Left lung (tissue), 10 donors: ENCODE measurements around the gene GPR142. TPM values are rescaled to one million over a fixed set of nuclear protein-coding genes. Genes with fewer than 3 reads are reported as not detected.

Experiments used
- ATAC-seq: fragments of 200-7000 bp; cut with Tn5 transposase; one replicate; pipeline ENCODE4 v1.9.1; 2020; ENCODE audit warnings: moderate library complexity
- DNase-seq, 4 donors: peaks; one replicate each; pipeline ENCODE4 v3.0.0-alpha.2; 2013 to 2020
- H3K27ac ChIP-seq, 2 donors: fragments of 200-600 bp; sonication (generic) in 1 of 2; one replicate each; pipeline versions ENCODE4 v1.5.0 to v1.8.0; 2020 to 2021
- H3K27me3 ChIP-seq, 2 donors: fragments of 200-600 bp; sonication (generic) in 1 of 2; one replicate each; pipeline versions ENCODE4 v1.5.0 to v1.8.0; 2020 to 2021
- H3K36me3 ChIP-seq, 2 donors: fragments of 200-600 bp; sonication (generic) in 1 of 2; one replicate each; pipeline versions ENCODE4 v1.5.0 to v1.8.0; 2020 to 2021
- H3K4me1 ChIP-seq, 2 donors: fragments of 200-600 bp; one replicate each; pipeline ENCODE4 v1.8.0; 2021
- H3K4me3 ChIP-seq, 2 donors: fragments of 200-600 bp; sonication (generic) in 1 of 2; one replicate each; pipeline versions ENCODE4 v1.5.0 to v1.8.0; 2020 to 2021; ENCODE audit warnings: mild to moderate bottlenecking in 1 of 2
- H3K9me3 ChIP-seq, 2 donors: fragments of 200-600 bp; sonication (generic) in 1 of 2; one replicate each; pipeline versions ENCODE4 v1.5.0 to v1.8.0; 2020 to 2021
- CTCF ChIP-seq, 2 donors: fragments of 200-600 bp; sonication (generic) in 1 of 2; IDR thresholded peaks; one replicate each; pipeline versions ENCODE4 v1.5.0 to v1.8.0; 2021; ENCODE audit warnings: antibody characterized with exemption in 2 of 2
- intact Hi-C, 2 donors: fragments of 100-400 bp; cut with DNase I; formaldehyde crosslinking; loops; one replicate each; pipeline versions ENCODE4 v1.11.2 to v1.14.2; 2022
- polyA plus RNA-seq, 6 donors: library from polyadenylated mRNA; unstranded; fragments of 120-200 nt; gene quantifications; one replicate each; pipeline ENCODE4 v1.2.1, GENCODE V29; 2013; ENCODE audit not compliant: insufficient read length in 6 of 6
- total RNA-seq, 2 donors: library from RNA; stranded (reverse); fragmentation: NEBNext Ultra II Directional; extraction: Animal tissue kit (Norgen Biotek cat#: 25700); gene quantifications; one replicate each; pipeline ENCODE4 v1.2.1, GENCODE V29; 2021
- donor health status: DM: no; HTN: yes; CAD: no.
- donor health status: DM: no; HTN: no; CAD: no.

The GPR142 gene
- total and polyA plus RNA-seq, 8 donors = 0.08 TPM; not detected in 6

GRCh38 chr17:74351552-74352210, 15.6 kb upstream of the GPR142 start:
- Histone ChIP-seq H3K27me3 (peaks cover 42 to 89% of the 10 kb centered on the region in 2 donors), H3K36me3 (no peaks in the 10 kb centered on the region), H3K4me1 (peaks cover 0 to 2% of the 10 kb centered on the region in 2 donors), H3K4me3 (no peak overlapping the region), H3K9me3 (no peaks in the 10 kb centered on the region), H3K27ac (no peak overlapping the region)
- TF ChIP-seq CTCF (IDR thresholded peaks at IDR 0.05) = no peak
- intact Hi-C loops = loop anchor here in 1 of 2 donors (10.0 kb wide), 2 partner anchors 47 to 147 kb away; partner anchors contain the start of gene RPL38
- no peak for DNase-seq
- no peak for ATAC-seq

- ATAC-seq = no peak
- Histone ChIP-seq H3K9me3 (no peaks in the 10 kb centered on the region), H3K4me3 (no peak overlapping the region), H3K27me3 (peaks cover 61 to 100% of the 10 kb centered on the region in 2 donors), H3K27ac (no peak overlapping the region), H3K36me3 (no peaks in the 10 kb centered on the region), H3K4me1 (peaks cover 0 to 9% of the 10 kb centered on the region in 2 donors)
- no peak for DNase-seq
- TF ChIP-seq CTCF (IDR thresholded peaks at IDR 0.05) = no peak
- intact Hi-C loops = loop anchor here in 1 of 2 donors (10.0 kb wide), 2 partner anchors 49 to 149 kb away; partner anchors contain the start of gene RPL38
Observed at GRCh38 chr17:74353446-74354060, 13.8 kb upstream of the GPR142 start.

GRCh38 chr17:74354123-74354522, 13.2 kb upstream of the GPR142 start:
- DNase-seq = no peak
- Histone ChIP-seq H3K4me3 (no peak overlapping the region), H3K27ac (no peak overlapping the region), H3K9me3 (no peaks in the 10 kb centered on the region), H3K27me3 (peaks cover 67 to 100% of the 10 kb centered on the region in 2 donors), H3K4me1 (peaks cover 0 to 9% of the 10 kb centered on the region in 2 donors), H3K36me3 (no peaks in the 10 kb centered on the region)
- TF ChIP-seq CTCF (IDR thresholded peaks at IDR 0.05) = peak; percentile 24 to 32
- intact Hi-C loops = loop anchor here in 1 of 2 donors (10.0 kb wide), 2 partner anchors 49 to 149 kb away; partner anchors contain the start of gene RPL38
- peak; percentile 71 for ATAC-seq

GRCh38 chr17:74354561-74354960, 12.7 kb upstream of the GPR142 start:
- intact Hi-C loops = loop anchor here in 1 of 2 donors (10.0 kb wide), 2 partner anchors 50 to 150 kb away; partner anchors contain the start of gene RPL38
- Histone ChIP-seq H3K27me3 (peaks cover 69 to 100% of the 10 kb centered on the region in 2 donors), H3K4me3 (no peak overlapping the region), H3K9me3 (no peaks in the 10 kb centered on the region), H3K4me1 (peaks cover 0 to 9% of the 10 kb centered on the region in 2 donors), H3K36me3 (no peaks in the 10 kb centered on the region), H3K27ac (no peak overlapping the region)
- TF ChIP-seq CTCF (IDR thresholded peaks at IDR 0.05) = no peak
- ATAC-seq = no peak
- no peak for DNase-seq

- no peak for ATAC-seq
- H3K27ac ChIP-seq = no peak overlapping the region
- intact Hi-C loops = loop anchor here in 1 of 2 donors (10.0 kb wide), 2 partner anchors 50 to 150 kb away; partner anchors contain the start of gene RPL38
Observed at GRCh38 chr17:74355065-74355464, 12.2 kb upstream of the GPR142 start.

More at GRCh38 chr17:74355065-74355464, 12.2 kb upstream of the GPR142 start:
- no peak for DNase-seq
- Histone ChIP-seq H3K9me3 (no peaks in the 10 kb centered on the region), H3K27me3 (peaks cover 73 to 100% of the 10 kb centered on the region in 2 donors), H3K4me1 (peaks cover 0 to 9% of the 10 kb centered on the region in 2 donors), H3K36me3 (no peaks in the 10 kb centered on the region), H3K4me3 (no peak overlapping the region)
- no peak for TF ChIP-seq CTCF (IDR thresholded peaks at IDR 0.05)
